Measurements from ENCODE around the gene PTPRK.

DNA sequence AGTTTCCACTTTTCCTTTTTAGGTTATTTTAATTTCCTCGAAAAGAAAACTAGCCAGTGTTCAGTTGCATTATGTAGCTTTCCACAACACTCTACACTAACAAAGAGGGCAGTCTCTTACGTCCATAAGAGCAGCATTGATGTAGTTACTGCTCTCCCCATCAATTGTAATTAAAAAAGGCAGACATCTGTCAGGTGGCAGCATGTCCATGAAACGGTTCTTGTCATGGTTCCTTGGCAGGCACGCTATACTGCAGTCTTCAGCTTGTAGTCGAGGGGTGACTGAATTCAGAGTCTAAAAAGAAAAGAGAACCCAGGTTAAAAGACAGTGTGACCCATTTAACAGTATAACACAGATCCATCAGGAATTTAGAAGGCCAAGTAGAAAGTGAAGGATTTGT, 539.4 kb downstream of the PTPRK start:
- TF ChIP-seq, protein P1, sequence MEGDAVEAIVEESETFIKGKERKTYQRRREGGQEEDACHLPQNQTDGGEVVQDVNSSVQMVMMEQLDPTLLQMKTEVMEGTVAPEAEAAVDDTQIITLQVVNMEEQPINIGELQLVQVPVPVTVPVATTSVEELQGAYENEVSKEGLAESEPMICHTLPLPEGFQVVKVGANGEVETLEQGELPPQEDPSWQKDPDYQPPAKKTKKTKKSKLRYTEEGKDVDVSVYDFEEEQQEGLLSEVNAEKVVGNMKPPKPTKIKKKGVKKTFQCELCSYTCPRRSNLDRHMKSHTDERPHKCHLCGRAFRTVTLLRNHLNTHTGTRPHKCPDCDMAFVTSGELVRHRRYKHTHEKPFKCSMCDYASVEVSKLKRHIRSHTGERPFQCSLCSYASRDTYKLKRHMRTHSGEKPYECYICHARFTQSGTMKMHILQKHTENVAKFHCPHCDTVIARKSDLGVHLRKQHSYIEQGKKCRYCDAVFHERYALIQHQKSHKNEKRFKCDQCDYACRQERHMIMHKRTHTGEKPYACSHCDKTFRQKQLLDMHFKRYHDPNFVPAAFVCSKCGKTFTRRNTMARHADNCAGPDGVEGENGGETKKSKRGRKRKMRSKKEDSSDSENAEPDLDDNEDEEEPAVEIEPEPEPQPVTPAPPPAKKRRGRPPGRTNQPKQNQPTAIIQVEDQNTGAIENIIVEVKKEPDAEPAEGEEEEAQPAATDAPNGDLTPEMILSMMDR (IDR thresholded peaks at IDR 0.05), result no peak
- no peak for TF ChIP-seq POLR2A (IDR thresholded peaks at IDR 0.05)

Measured in lower leg skin (tissue), 3 donors.